SK-N-SH (cell line): ENCODE results near the gene HOXB6. TPM values are rescaled to one million over a fixed set of nuclear protein-coding genes. Genes with fewer than 3 reads are reported as not detected.

Experiments used
- CTCF ChIA-PET: fragments of 300-600, 350-600 bp; formaldehyde crosslinking; extraction: SDS; loops from one replicate; lab custom pipeline; 2021; lab: Yijun Ruan, JAX
- POLR2A ChIA-PET: fragments of 350-600 bp; sonication (Branson Sonifier 250); formaldehyde crosslinking; extraction: SDS; loops from one replicate; lab custom pipeline; 2020; ENCODE audit warnings: antibody characterized with exemption, inconsistent platforms; lab: Yijun Ruan, JAX
- DNase-seq: peaks from one replicate; pipeline ENCODE4 v3.0.0; 2012
- H2AFZ ChIP-seq: fragments of 200-600 bp; sonication (generic); 2 replicates; pipeline ENCODE4 v1.8.1; 2016; ENCODE audit warnings: antibody characterized with exemption, mild to moderate bottlenecking, low read depth
- H3F3A ChIP-seq: fragments of 200-600 bp; sonication (generic); replicated peaks from 2 replicates; pipeline ENCODE3; 2016; ENCODE audit warnings: antibody characterized with exemption, mild to moderate bottlenecking; ENCODE audit not compliant: insufficient read depth
- H3K27ac ChIP-seq, 2 experiments: fragments of 200-500 bp in 1 of 2; fragments of 200-600 bp in 1 of 2; sonication (Bioruptor generic) in 1 of 2; sonication (generic), shearing (Covaris generic) in 1 of 2; 2 replicates each; pipeline versions ENCODE4 v1.5.1 to v1.6.1; 2014 to 2016; ENCODE audit warnings: low read depth in 2 of 2, inconsistent platforms in 1 of 2, low read length in 1 of 2, mild to moderate bottlenecking in 1 of 2, mixed read lengths in 1 of 2
- H3K27me3 ChIP-seq: fragments of 200-600 bp; sonication (generic), shearing (Covaris generic); 2 replicates; pipeline ENCODE4 v1.6.1; 2016; ENCODE audit warnings: mixed run types; ENCODE audit not compliant: insufficient read depth
- H3K36me3 ChIP-seq, 2 experiments: fragments of 200-500 bp in 1 of 2; fragments of 200-600 bp in 1 of 2; sonication (Bioruptor generic) in 1 of 2; sonication (generic) in 1 of 2; replicated peaks in 1 of 2; 2 replicates each; pipeline versions ENCODE3 to v1.5.1; 2014 to 2016; ENCODE audit warnings: low read length in 1 of 2, mild to moderate bottlenecking in 1 of 2; ENCODE audit not compliant: insufficient read depth in 2 of 2, control insufficient read depth in 1 of 2
- H3K4me1 ChIP-seq, 2 experiments: fragments of 200-500 bp in 1 of 2; fragments of 200-600 bp in 1 of 2; sonication (Bioruptor generic) in 1 of 2; sonication (generic), shearing (Covaris generic) in 1 of 2; 2 replicates each; pipeline versions ENCODE4 v1.5.1 to v1.6.1; 2014 to 2016; ENCODE audit warnings: low read depth in 1 of 2, low read length in 1 of 2, mixed run types in 1 of 2; ENCODE audit not compliant: insufficient read depth in 2 of 2, control insufficient read depth in 1 of 2
- H3K4me2 ChIP-seq: fragments of 200-600 bp; sonication (generic), shearing (Covaris generic); 2 replicates; pipeline ENCODE4 v1.6.1; 2017; ENCODE audit warnings: mixed run types
- H3K4me3 ChIP-seq, 2 experiments: fragments of 200-500 bp in 1 of 2; fragments of 200-600 bp in 1 of 2; sonication (Bioruptor generic) in 1 of 2; sonication (generic), shearing (Covaris generic) in 1 of 2; 2 replicates each; pipeline versions ENCODE4 v1.5.1 to v1.8.1; 2014 to 2016; ENCODE audit warnings: low read depth in 2 of 2, inconsistent platforms in 1 of 2, low read length in 1 of 2, mild to moderate bottlenecking in 1 of 2, mixed read lengths in 1 of 2, moderate library complexity in 1 of 2
- H3K79me2 ChIP-seq: fragments of 200-600 bp; sonication (generic); 2 replicates; pipeline ENCODE4 v1.8.1; 2017; ENCODE audit warnings: mild to moderate bottlenecking; ENCODE audit not compliant: insufficient read depth
- H3K9ac ChIP-seq: fragments of 200-600 bp; sonication (generic); 2 replicates; pipeline ENCODE4 v1.6.1; 2017; ENCODE audit warnings: mixed run types
- H3K9me2 ChIP-seq: fragments of 200-600 bp; sonication (generic); 2 replicates; pipeline ENCODE4 v1.6.1; 2017; ENCODE audit warnings: mixed run types
- H3K9me3 ChIP-seq: fragments of 200-600 bp; sonication (generic); 2 replicates; pipeline ENCODE4 v1.6.1; 2017; ENCODE audit warnings: mixed run types, mild to moderate bottlenecking, moderate library complexity
- H4K20me1 ChIP-seq: fragments of 200-600 bp; sonication (generic); 2 replicates; pipeline ENCODE4 v1.6.1; 2017; ENCODE audit warnings: mild to moderate bottlenecking, mixed run types; ENCODE audit not compliant: insufficient read depth
- CTCF ChIP-seq: fragments of 200-600 bp; sonication (generic); IDR thresholded peaks from 2 replicates; pipeline ENCODE4 v1.6.1; 2017; ENCODE audit warnings: antibody characterized with exemption, mild to moderate bottlenecking, moderate library complexity
- EZH2phosphoT487 ChIP-seq: fragments of 200-600 bp; sonication (generic); IDR thresholded peaks from 2 replicates; pipeline ENCODE4 v1.6.1; 2017; ENCODE audit warnings: low read depth, mixed run types, mild to moderate bottlenecking, antibody characterized with exemption, moderate library complexity, borderline replicate concordance
- JUND ChIP-seq: IDR thresholded peaks from 2 replicates; pipeline ENCODE4 v1.4.0; 2012
- NFIC ChIP-seq: IDR thresholded peaks from 2 replicates; pipeline ENCODE4 v1.4.0; 2012; ENCODE audit warnings: borderline replicate concordance
- NRF1 ChIP-seq: IDR thresholded peaks from 2 replicates; pipeline ENCODE4 v1.6.1; 2012; ENCODE audit warnings: low read depth, mild to moderate bottlenecking, low read length
- PBX3 ChIP-seq: IDR thresholded peaks from 2 replicates; pipeline ENCODE4; 2012
- REST ChIP-seq: IDR thresholded peaks from 2 replicates; pipeline ENCODE4 v1.6.1; 2012; ENCODE audit warnings: mild to moderate bottlenecking, low read depth, low read length, moderate library complexity
- USF2 ChIP-seq: fragments of 150-350 bp; IDR thresholded peaks from 2 replicates; pipeline ENCODE4 v1.6.1; 2017; ENCODE audit warnings: antibody characterized with exemption, low read length, low read depth, borderline replicate concordance
- WGBS: methylation state at CpG from one replicate; pipeline ENCODE4 v1.1.6; 2017; ENCODE audit warnings: low lambda C conversion rate; 5-methylcytosine and 5-hydroxymethylcytosine counted together
- polyA plus RNA-seq, 3 experiments: library from polyadenylated mRNA; depleted of rRNA; stranded (reverse); fragments of >200 nt; gene quantifications; 2 replicates each; pipeline ENCODE4 v1.2.3, GENCODE V29; 2012

Gene HOXB6
- polyA plus RNA-seq, 1 of the 3 experiments (the other 2 are of a cell fraction), result not detected

- peaks cover 94% of the 10 kb centered on the region for H3K27me3 ChIP-seq
- no peak overlapping the region for H3K27ac ChIP-seq
- no peak overlapping the region for H3K4me2 ChIP-seq
- peaks cover 2% of the 10 kb centered on the region; the same call in 1 of the 2 replicates for H4K20me1 ChIP-seq
- DNase-seq, result no peak
- H3K9me3 ChIP-seq, result no peaks in the 10 kb centered on the region
- H3K4me1 ChIP-seq, result no peaks in the 10 kb centered on the region
- no peak overlapping the region for H2AFZ ChIP-seq
- H3K36me3 ChIP-seq, result no peaks in the 10 kb centered on the region
- POLR2A ChIA-PET, result no interaction called here
- H3K79me2 ChIP-seq, result no peaks in the 10 kb centered on the region
- no peaks in the 10 kb centered on the region for H3K9me2 ChIP-seq
- H3K4me3 ChIP-seq, result no peak overlapping the region
- TF ChIP-seq EZH2phosphoT487 (peak; percentile 90; the same call in 1 of the 2 replicates), JUND (no peak), NFIC (no peak), PBX3 (no peak), REST (no peak), CTCF (no peak), USF2 (no peak), NRF1 (no peak)
- TF ChIP-seq, all 33 proteins: peak for 1
- CTCF ChIA-PET, result no interaction called here
- WGBS, result 21% methylated on average over 38 of the region's 47 CpGs
- Histone ChIP-seq H3F3A (peaks cover 4% of the 10 kb centered on the region), H3K9ac (no peak overlapping the region)
These were observed 53.0 kb downstream of the HOXB6 start for GRCh38 chr17:48551596-48552465.
